GM12878 (cell line): ENCODE measurements around the gene PCDH15. TPM values are rescaled to one million over a fixed set of nuclear protein-coding genes. Genes with fewer than 3 reads are reported as not detected.

Experiments
- ATAC-seq: fragments of 200-7000 bp; cut with Tn5 transposase; 3 replicates; pipeline ENCODE4 v1.9.1; 2020; ENCODE audit warnings: mild to moderate bottlenecking, moderate library complexity
- BruUV-seq: library from RNA; stranded (reverse); fragments of 400-500 nt; replicated peaks from 2 replicates; lab custom pipeline; 2021; lab: Mats Ljungman, UMichigan
- CTCF ChIA-PET: fragments of 300-600 bp; sonication (Branson Sonifier 250); formaldehyde crosslinking; extraction: SDS; loops from one replicate; lab custom pipeline; 2021; ENCODE audit warnings: inconsistent platforms; lab: Yijun Ruan, JAX
- POLR2A ChIA-PET: fragments of 350-600 bp; formaldehyde crosslinking; extraction: SDS; loops from one replicate; lab custom pipeline; 2021; ENCODE audit warnings: inconsistent platforms; lab: Charles Lee
- RAD21 ChIA-PET: fragments of 300-600 bp; sonication (Branson Sonifier 250); formaldehyde crosslinking; loops from one replicate; lab custom pipeline; 2023; ENCODE audit warnings: antibody characterized with exemption; ENCODE audit not compliant: unreplicated experiment; lab: Charles Lee
- SMC1A ChIA-PET: fragments of 300-600 bp; sonication (Branson Sonifier 250); formaldehyde crosslinking; loops from one replicate; lab custom pipeline; 2023; ENCODE audit not compliant: unreplicated experiment, uncharacterized antibody; lab: Charles Lee
- DNase-seq: peaks from one replicate; pipeline ENCODE4 v3.0.0-alpha.2; 2011; ENCODE audit warnings: low read depth, low spot score
- FAIRE-seq: peaks from 3 replicates; lab custom pipeline; 2011; peaks lifted over from hg19 to GRCh38; lab: Jason Lieb, UNC
- H2AFZ ChIP-seq: 2 replicates; pipeline ENCODE4 v1.6.0; 2011; ENCODE audit warnings: low read depth, low read length, control low read depth; ENCODE audit not compliant: control insufficient read depth
- H3K27ac ChIP-seq: 2 replicates; pipeline ENCODE4 v1.5.1; 2011; ENCODE audit warnings: control low read depth; ENCODE audit not compliant: control insufficient read depth, insufficient read depth
- H3K27me3 ChIP-seq, 2 experiments: replicated peaks in 1 of 2; 2 replicates each; pipeline versions ENCODE4 v1.6.0 to v1.6.1; 2011; ENCODE audit warnings: low read length in 1 of 2; ENCODE audit not compliant: control insufficient read depth in 2 of 2, insufficient read depth in 2 of 2
- H3K36me3 ChIP-seq, 2 experiments: 2 replicates each; pipeline ENCODE4 v1.5.1; 2011; ENCODE audit warnings: low read length in 1 of 2; ENCODE audit not compliant: control insufficient read depth in 2 of 2, insufficient read depth in 2 of 2
- H3K4me1 ChIP-seq: 2 replicates; pipeline ENCODE4 v1.6.1; 2011; ENCODE audit warnings: mild to moderate bottlenecking, low read length, moderate library complexity, mixed read lengths; ENCODE audit not compliant: control insufficient read depth, insufficient read depth
- H3K4me2 ChIP-seq: 2 replicates; pipeline ENCODE4 v1.6.0; 2011; ENCODE audit warnings: control low read depth; ENCODE audit not compliant: control insufficient read depth, insufficient read depth
- H3K4me3 ChIP-seq: fragments of 200-600 bp; sonication (generic); 2 replicates; pipeline ENCODE4 v1.5.1; 2016
- H3K79me2 ChIP-seq: 2 replicates; pipeline ENCODE4 v1.6.0; 2011; ENCODE audit warnings: low read length; ENCODE audit not compliant: control insufficient read depth, insufficient read depth
- H3K9ac ChIP-seq: 2 replicates; pipeline ENCODE4 v1.8.0; 2011; ENCODE audit warnings: low read length, control low read depth, mixed read lengths; ENCODE audit not compliant: control insufficient read depth, insufficient read depth
- H3K9me3 ChIP-seq: replicated peaks from 3 replicates; pipeline ENCODE4 v1.5.1; 2011; ENCODE audit warnings: mild to moderate bottlenecking, low read length; ENCODE audit not compliant: control insufficient read depth, insufficient read depth
- H4K20me1 ChIP-seq: 2 replicates; pipeline ENCODE4 v1.6.0; 2011; ENCODE audit not compliant: control insufficient read depth, insufficient read depth
- BACH1 ChIP-seq: fragments of 450-650 bp; IDR thresholded peaks from 2 replicates; pipeline ENCODE4 v1.6.1; 2017; ENCODE audit warnings: mild to moderate bottlenecking, borderline replicate concordance
- CHD4 ChIP-seq: fragments of 200-600 bp; sonication (generic); IDR thresholded peaks from 2 replicates; pipeline ENCODE4 v1.6.1; 2016; ENCODE audit warnings: mild to moderate bottlenecking
- E4F1 ChIP-seq: fragments of 450-650 bp; IDR thresholded peaks from 2 replicates; pipeline ENCODE4 v1.6.1; 2018; ENCODE audit warnings: borderline replicate concordance, mild to moderate bottlenecking; ENCODE audit not compliant: partially characterized antibody
- IRF3 ChIP-seq: fragments of 450-650 bp; IDR thresholded peaks from 2 replicates; pipeline ENCODE4 v1.6.1; 2014; ENCODE audit warnings: mild to moderate bottlenecking
- KDM1A ChIP-seq: fragments of 200-600 bp; sonication (generic); IDR thresholded peaks from 2 replicates; pipeline ENCODE4 v1.6.1; 2016; ENCODE audit warnings: borderline replicate concordance
- MXI1 ChIP-seq: fragments of 150-350 bp; IDR thresholded peaks from 2 replicates; pipeline ENCODE4 v1.6.1; 2011; ENCODE audit warnings: low read depth, mild to moderate bottlenecking, inconsistent platforms, low read length, improper control_type of control experiment
- MYB ChIP-seq: fragments of 150-350 bp; IDR thresholded peaks from 2 replicates; pipeline ENCODE4 v1.6.1; 2014; ENCODE audit warnings: mild to moderate bottlenecking, low read depth, low read length, borderline replicate concordance
- SMAD1 ChIP-seq: fragments of 450-650 bp; IDR thresholded peaks from 2 replicates; pipeline ENCODE4 v1.6.1; 2018; ENCODE audit warnings: mild to moderate bottlenecking, low read depth; ENCODE audit not compliant: partially characterized antibody
- SUZ12 ChIP-seq: fragments of 200-600 bp; sonication (generic); IDR thresholded peaks from one replicate; pipeline ENCODE4 v1.6.1; 2018; ENCODE audit warnings: antibody characterized with exemption, mild to moderate bottlenecking; ENCODE audit not compliant: unreplicated experiment
- ZNF207 ChIP-seq: fragments of 450-650 bp; IDR thresholded peaks from 2 replicates; pipeline ENCODE4 v1.6.1; 2014; ENCODE audit warnings: antibody characterized with exemption, mild to moderate bottlenecking, borderline replicate concordance
- WGBS: methylation state at CpG from one replicate; pipeline ENCODE4 v1.1.6; 2016; ENCODE audit warnings: low lambda C conversion rate; ENCODE audit not compliant: insufficient replicate concordance, insufficient coverage; ENCODE audit errors: missing lambda C conversion rate; 5-methylcytosine and 5-hydroxymethylcytosine counted together
- in situ Hi-C: fragments of 300-500 bp; cut with MboI; formaldehyde crosslinking; loops from 9 replicates; pipeline ENCODE4 v1.14.3; 2018; ENCODE audit warnings: mixed read lengths
- intact Hi-C: fragments of 100-400 bp; cut with micrococcal nuclease; formaldehyde crosslinking; loops from one replicate; pipeline ENCODE4 v1.14.2; 2022; ENCODE audit not compliant: unreplicated experiment
- polyA plus RNA-seq, 11 experiments: library from polyadenylated mRNA; depleted of rRNA in 4 of 11; unstranded in 6 of 11; stranded (reverse) in 5 of 11; fragments of >200 nt; fragmentation: Nextera tagmentation in 4 of 11; fragmentation: Illumina TruSeq in 1 of 11; extraction: Ambion mirVana in 4 of 11; extraction: Trizol in 1 of 11; gene quantifications; 1 replicate in 1 of 11; 2 replicates in 10 of 11; pipeline versions ENCODE4 v1.2.1 to v1.2.3, GENCODE V29; 2011 to 2016; ENCODE audit warnings: inconsistent platforms in 2 of 11, missing spikeins in 2 of 11, low read depth in 1 of 11
- total RNA-seq, 4 experiments: library from RNA; depleted of rRNA in 3 of 4; stranded (reverse); fragments of >200 nt in 3 of 4; fragmentation: Illumina TruSeq in 1 of 4; extraction: Trizol in 1 of 4; gene quantifications; 2 replicates each; pipeline versions ENCODE4 v1.2.1 to v1.2.3, GENCODE V29; 2013 to 2021

PCDH15 gene
- total and polyA plus RNA-seq, 10 of the 15 experiments (the other 5 are each of a cell fraction or from before 2014, with no cell fraction given): 0.03 to 0.52 (median 0.07) TPM; not detected in 6

GRCh38 chr10:54057357-54057756 is 743.7 kb downstream of the PCDH15 start:
- TF ChIP-seq CHD4 (no peak), SMAD1 (no peak), MXI1 (no peak), E4F1 (no peak), KDM1A (no peak), BACH1 (no peak), ZNF207 (no peak), MYB (no peak), SUZ12 (no peak), IRF3 (no peak)
- Histone ChIP-seq H3K27ac (no peak overlapping the region), H3K4me1 (no peaks in the 10 kb centered on the region), H3K4me3 (no peak overlapping the region), H4K20me1 (no peaks in the 10 kb centered on the region), H3K4me2 (no peak overlapping the region), H3K9ac (no peak overlapping the region), H3K27me3 (no peaks in the 10 kb centered on the region), H2AFZ (no peak overlapping the region), H3K79me2 (no peaks in the 10 kb centered on the region), H3K36me3 (no peaks in the 10 kb centered on the region), H3K9me3 (no peaks in the 10 kb centered on the region)
- in situ Hi-C loops: no loop called here
- CTCF ChIA-PET: no interaction called here
- SMC1A ChIA-PET: interaction anchor here (1.2 kb wide), 1 partner anchor 8 kb away, joined by 4 read pairs; no protein-coding TSS in a partner anchor
- RAD21 ChIA-PET: no interaction called here
- FAIRE-seq (no peak), ATAC-seq (no peak), DNase-seq (no peak)
- WGBS: 0% methylated on average over 2 of the region's 2 CpGs
- intact Hi-C loops: no loop called here
- no TSS peak for BruUV-seq
- POLR2A ChIA-PET: no interaction called here
